Astrocyte (in vitro differentiated cells and primary cell): ENCODE data around the gene PACRG. TPM values are rescaled to one million over a fixed set of nuclear protein-coding genes. Genes with fewer than 3 reads are reported as not detected.

Experiments used
- DNase-seq: peaks from one replicate; pipeline ENCODE4 v3.0.0-alpha.2; 2010; ENCODE audit warnings: low read depth
- FAIRE-seq: peaks from 2 replicates; lab custom pipeline; 2011; peaks lifted over from hg19 to GRCh38; lab: Jason Lieb, UNC
- H2AFZ ChIP-seq: 2 replicates; pipeline ENCODE4 v1.6.0; 2012; ENCODE audit warnings: low read depth, low read length, inconsistent platforms
- H3K27ac ChIP-seq: 2 replicates; pipeline ENCODE4 v1.5.1; 2011; ENCODE audit warnings: low read depth, low read length, inconsistent platforms
- H3K27me3 ChIP-seq: 2 replicates; pipeline ENCODE4 v1.6.0; 2011; ENCODE audit warnings: low read length, inconsistent platforms; ENCODE audit not compliant: insufficient read depth
- H3K36me3 ChIP-seq: 2 replicates; pipeline ENCODE4 v1.5.1; 2011; ENCODE audit warnings: low read length, inconsistent platforms; ENCODE audit not compliant: insufficient read depth
- H3K4me1 ChIP-seq: 2 replicates; pipeline ENCODE4 v1.5.1; 2011; ENCODE audit warnings: low read length, inconsistent platforms; ENCODE audit not compliant: insufficient read depth
- H3K4me2 ChIP-seq: 2 replicates; pipeline ENCODE4 v1.6.0; 2012; ENCODE audit warnings: low read length, inconsistent platforms
- H3K4me3 ChIP-seq: 2 replicates; pipeline ENCODE4 v1.5.1; 2011; ENCODE audit warnings: low read depth, mild to moderate bottlenecking, low read length, inconsistent platforms; ENCODE audit not compliant: insufficient read depth
- H3K79me2 ChIP-seq: 2 replicates; pipeline ENCODE4 v1.6.0; 2012; ENCODE audit warnings: mild to moderate bottlenecking, low read length, inconsistent platforms; ENCODE audit not compliant: insufficient read depth
- H3K9ac ChIP-seq: 2 replicates; pipeline ENCODE4 v1.6.0; 2012; ENCODE audit warnings: mild to moderate bottlenecking, low read length, inconsistent platforms
- H3K9me3 ChIP-seq: 2 replicates; pipeline ENCODE4 v1.5.1; 2012; ENCODE audit warnings: low read depth, mild to moderate bottlenecking, low read length, inconsistent platforms; ENCODE audit not compliant: insufficient read depth
- H4K20me1 ChIP-seq: 2 replicates; pipeline ENCODE4 v1.6.0; 2012; ENCODE audit warnings: low read length, inconsistent platforms; ENCODE audit not compliant: insufficient read depth
- H3K27ac Mint-ChIP-seq: one replicate; pipeline ENCODE4 v1.8.0; 2021; ENCODE audit warnings: mild to moderate bottlenecking, mixed read lengths; ENCODE audit not compliant: unreplicated experiment
- H3K27me3 Mint-ChIP-seq: one replicate; pipeline ENCODE4 v1.8.0; 2021; ENCODE audit warnings: low read depth, mixed read lengths; ENCODE audit not compliant: unreplicated experiment
- H3K36me3 Mint-ChIP-seq: one replicate; pipeline ENCODE4 v1.8.0; 2021; ENCODE audit warnings: low read depth, mixed read lengths; ENCODE audit not compliant: unreplicated experiment
- H3K4me1 Mint-ChIP-seq: one replicate; pipeline ENCODE4 v1.8.0; 2021; ENCODE audit warnings: low read depth, mixed read lengths; ENCODE audit not compliant: unreplicated experiment
- H3K4me3 Mint-ChIP-seq: one replicate; pipeline ENCODE4 v1.8.0; 2021; ENCODE audit warnings: mild to moderate bottlenecking, moderate library complexity, mixed read lengths; ENCODE audit not compliant: unreplicated experiment
- H3K9me3 Mint-ChIP-seq: one replicate; pipeline ENCODE4 v1.8.0; 2021; ENCODE audit warnings: mild to moderate bottlenecking, mixed read lengths; ENCODE audit not compliant: unreplicated experiment
- EZH2 ChIP-seq: IDR thresholded peaks from 2 replicates; pipeline ENCODE4 v1.6.1; 2012; ENCODE audit warnings: mild to moderate bottlenecking, low read length, inconsistent platforms; ENCODE audit not compliant: insufficient read depth
- total RNA-seq: library from RNA; stranded (reverse); gene quantifications from 2 replicates; pipeline ENCODE4 v1.2.1, GENCODE V29; 2021
- TF ChIP-seq, protein P1 (sequence below): IDR thresholded peaks from 2 replicates; pipeline ENCODE4 v1.5.1; 2011; ENCODE audit warnings: low read depth, mild to moderate bottlenecking, inconsistent platforms, low read length, moderate library complexity; ENCODE audit not compliant: insufficient read depth

Gene PACRG
- total RNA-seq, 1 donor from 2014 or later, result not detected

DNA sequence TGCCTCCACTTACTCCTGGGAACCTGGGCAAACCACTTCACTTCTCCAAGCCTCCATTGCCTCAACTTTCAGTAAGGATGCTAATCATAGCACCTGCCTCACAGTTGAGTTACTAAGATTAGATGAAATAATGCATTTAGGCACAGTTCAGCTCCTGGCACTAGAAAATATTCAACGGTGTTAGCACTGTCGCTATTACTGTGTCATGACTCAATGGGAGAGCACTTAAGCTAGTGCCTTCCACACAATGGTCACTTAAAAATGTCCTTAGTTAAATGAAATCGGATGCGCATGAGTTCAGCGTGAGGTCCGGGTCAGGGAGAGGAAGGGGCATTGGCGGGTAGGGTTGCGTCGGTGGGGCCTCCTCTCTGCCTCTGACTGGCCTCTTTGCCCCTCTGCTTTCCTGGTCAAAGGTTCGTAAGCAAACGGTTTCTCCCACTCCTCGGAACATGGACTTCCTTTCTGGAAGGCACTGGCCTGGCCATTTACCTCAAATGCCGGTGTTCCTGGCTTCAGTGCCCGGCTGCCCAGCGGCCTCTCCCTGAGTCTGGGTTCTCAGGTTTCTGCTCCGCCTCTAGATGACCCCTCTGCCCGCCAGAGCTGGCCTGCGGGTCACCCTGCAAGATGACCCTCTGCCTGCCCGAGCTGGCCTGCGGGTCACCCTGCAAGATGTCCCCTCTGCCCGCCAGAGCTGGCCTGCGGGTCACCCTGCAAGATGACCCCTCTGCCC is 562.9 kb downstream of the PACRG start:
- Histone ChIP-seq H4K20me1 (no peaks in the 10 kb centered on the region), H3K4me3 (no peak overlapping the region), H3K79me2 (no peaks in the 10 kb centered on the region), H3K9ac (no peak overlapping the region), H3K27me3 (no peaks in the 10 kb centered on the region), H3K36me3 (no peaks in the 10 kb centered on the region), H3K27ac (no peak overlapping the region), H3K4me1 (peaks cover 6% of the 10 kb centered on the region), H3K9me3 (no peaks in the 10 kb centered on the region), H2AFZ (no peak overlapping the region), H3K4me2 (no peak overlapping the region)
- TF ChIP-seq, protein P1, sequence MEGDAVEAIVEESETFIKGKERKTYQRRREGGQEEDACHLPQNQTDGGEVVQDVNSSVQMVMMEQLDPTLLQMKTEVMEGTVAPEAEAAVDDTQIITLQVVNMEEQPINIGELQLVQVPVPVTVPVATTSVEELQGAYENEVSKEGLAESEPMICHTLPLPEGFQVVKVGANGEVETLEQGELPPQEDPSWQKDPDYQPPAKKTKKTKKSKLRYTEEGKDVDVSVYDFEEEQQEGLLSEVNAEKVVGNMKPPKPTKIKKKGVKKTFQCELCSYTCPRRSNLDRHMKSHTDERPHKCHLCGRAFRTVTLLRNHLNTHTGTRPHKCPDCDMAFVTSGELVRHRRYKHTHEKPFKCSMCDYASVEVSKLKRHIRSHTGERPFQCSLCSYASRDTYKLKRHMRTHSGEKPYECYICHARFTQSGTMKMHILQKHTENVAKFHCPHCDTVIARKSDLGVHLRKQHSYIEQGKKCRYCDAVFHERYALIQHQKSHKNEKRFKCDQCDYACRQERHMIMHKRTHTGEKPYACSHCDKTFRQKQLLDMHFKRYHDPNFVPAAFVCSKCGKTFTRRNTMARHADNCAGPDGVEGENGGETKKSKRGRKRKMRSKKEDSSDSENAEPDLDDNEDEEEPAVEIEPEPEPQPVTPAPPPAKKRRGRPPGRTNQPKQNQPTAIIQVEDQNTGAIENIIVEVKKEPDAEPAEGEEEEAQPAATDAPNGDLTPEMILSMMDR, result no peak
- no peak overlapping the region for H3K27ac Mint-ChIP-seq
- no peaks in the 10 kb centered on the region for H3K9me3 Mint-ChIP-seq
- FAIRE-seq (no peak), DNase-seq (no peak)
- no peak overlapping the region for H3K4me3 Mint-ChIP-seq
- peaks cover 4% of the 10 kb centered on the region for H3K27me3 Mint-ChIP-seq
- H3K36me3 Mint-ChIP-seq, result no peaks in the 10 kb centered on the region
- H3K4me1 Mint-ChIP-seq, result peaks cover 22% of the 10 kb centered on the region

GRCh38 chr6:163291622-163292021 is 563.8 kb downstream of the PACRG start:
- Mint-ChIP-seq H3K4me1 (peaks cover 22% of the 10 kb centered on the region), H3K4me3 (no peak overlapping the region), H3K27ac (no peak overlapping the region), H3K27me3 (peaks cover 4% of the 10 kb centered on the region), H3K9me3 (no peaks in the 10 kb centered on the region), H3K36me3 (no peaks in the 10 kb centered on the region)
- DNase-seq (peak; percentile 82), FAIRE-seq (no peak)
- Histone ChIP-seq H3K79me2 (no peaks in the 10 kb centered on the region), H3K27ac (no peak overlapping the region), H2AFZ (peak overlapping the region; percentile 62), H3K9ac (no peak overlapping the region), H3K27me3 (no peaks in the 10 kb centered on the region), H3K4me3 (no peak overlapping the region), H3K4me2 (peak overlapping the region; percentile 44), H3K4me1 (peaks cover 6% of the 10 kb centered on the region), H4K20me1 (no peaks in the 10 kb centered on the region), H3K9me3 (no peaks in the 10 kb centered on the region), H3K36me3 (no peaks in the 10 kb centered on the region)
- no peak for TF ChIP-seq EZH2
- TF ChIP-seq, protein P1, result no peak

- no peaks in the 10 kb centered on the region for H3K79me2 ChIP-seq
- no peaks in the 10 kb centered on the region for H4K20me1 ChIP-seq
- H3K36me3 Mint-ChIP-seq, result no peaks in the 10 kb centered on the region
- no peak overlapping the region for H3K4me2 ChIP-seq
- H3K4me3 Mint-ChIP-seq, result no peak overlapping the region
- H3K9ac ChIP-seq, result no peak overlapping the region
- H3K27ac ChIP-seq, result no peak overlapping the region
- FAIRE-seq (no peak), DNase-seq (no peak)
- H3K4me1 Mint-ChIP-seq, result peaks cover 21% of the 10 kb centered on the region
- no peaks in the 10 kb centered on the region for H3K36me3 ChIP-seq
- no peaks in the 10 kb centered on the region for H3K9me3 Mint-ChIP-seq
- H3K27me3 Mint-ChIP-seq, result no peaks in the 10 kb centered on the region
- H3K4me3 ChIP-seq, result no peak overlapping the region
- H3K9me3 ChIP-seq, result no peaks in the 10 kb centered on the region
- no peaks in the 10 kb centered on the region for H3K27me3 ChIP-seq
- peaks cover 6% of the 10 kb centered on the region for H3K4me1 ChIP-seq
- H2AFZ ChIP-seq, result no peak overlapping the region
- no peak overlapping the region for H3K27ac Mint-ChIP-seq
- TF ChIP-seq, protein P1, result no peak
- no peak for TF ChIP-seq EZH2
Measured at GRCh38 chr6:163293286-163293685, 565.5 kb downstream of the PACRG start.
